Cerebellar cortex (tissue), 1 donor: ENCODE data around the gene GRIA1.

Experiments
- DNase-seq: peaks from one replicate; pipeline ENCODE4 v3.0.0-alpha.2; 2015; ENCODE audit warnings: low spot score

GRIA1 gene

DNA sequence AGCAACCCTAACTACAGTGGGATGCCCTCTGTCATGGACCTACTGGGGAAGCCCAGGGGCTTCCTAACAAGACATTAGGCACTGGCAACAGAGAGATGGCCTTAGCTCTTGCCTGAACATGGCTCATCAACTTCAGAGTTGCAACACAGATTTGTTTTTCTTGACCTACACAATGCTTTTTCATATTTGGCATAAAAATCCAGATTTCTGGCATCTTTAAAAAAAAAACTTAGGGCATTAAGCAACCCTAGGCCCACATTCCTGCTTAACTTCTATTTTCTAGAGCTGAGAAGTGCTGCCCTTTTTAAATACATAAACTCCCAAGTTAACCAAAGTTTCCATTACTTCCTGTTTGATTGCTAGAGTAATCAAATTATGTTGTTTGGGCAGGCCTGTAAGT is 8.0 kb downstream of the GRIA1 start:
- DNase-seq = no peak

DNA sequence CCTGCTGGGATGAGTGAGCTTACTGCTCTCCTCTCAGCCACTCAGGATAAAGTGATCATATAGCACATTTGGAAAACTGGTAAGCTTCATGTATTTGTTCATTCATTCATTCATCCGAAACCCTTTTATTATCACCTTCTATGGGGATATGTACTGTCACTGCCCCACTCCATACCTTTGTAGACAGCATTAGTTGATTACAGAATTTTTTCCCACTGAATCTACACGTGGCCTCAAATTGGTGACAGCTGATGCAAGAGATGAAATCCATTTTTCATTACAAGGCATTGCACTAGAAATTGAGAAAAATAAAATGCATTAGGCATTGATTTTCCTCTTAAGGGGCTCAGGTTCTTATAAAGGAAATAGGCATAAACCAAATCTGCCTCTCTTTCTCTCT is 9.7 kb downstream of the GRIA1 start:
- DNase-seq = no peak

DNA sequence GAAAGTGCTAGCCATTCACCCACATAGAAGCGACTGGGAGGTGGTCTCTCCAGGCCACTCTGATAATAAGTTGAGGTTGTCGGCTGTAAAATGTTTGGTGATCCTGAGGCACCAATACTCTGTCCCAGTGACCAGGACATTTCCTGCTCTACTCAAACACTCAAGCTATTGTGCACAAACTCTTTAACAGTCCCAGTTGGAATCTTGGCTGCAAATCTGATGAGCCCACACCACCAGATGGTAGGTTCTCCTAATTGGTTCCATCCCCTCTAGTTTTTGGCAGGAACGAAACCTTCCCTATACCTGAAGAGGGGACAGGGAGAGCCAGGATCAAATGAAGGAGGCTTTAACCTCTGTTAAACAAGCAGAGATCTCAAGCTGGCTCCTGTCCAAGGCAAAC is 14.3 kb downstream of the GRIA1 start:
- peak; percentile 88 for DNase-seq

- DNase-seq = no peak
These were observed 18.2 kb downstream of the GRIA1 start for GRCh38 chr5:153508700-153509099.

DNA sequence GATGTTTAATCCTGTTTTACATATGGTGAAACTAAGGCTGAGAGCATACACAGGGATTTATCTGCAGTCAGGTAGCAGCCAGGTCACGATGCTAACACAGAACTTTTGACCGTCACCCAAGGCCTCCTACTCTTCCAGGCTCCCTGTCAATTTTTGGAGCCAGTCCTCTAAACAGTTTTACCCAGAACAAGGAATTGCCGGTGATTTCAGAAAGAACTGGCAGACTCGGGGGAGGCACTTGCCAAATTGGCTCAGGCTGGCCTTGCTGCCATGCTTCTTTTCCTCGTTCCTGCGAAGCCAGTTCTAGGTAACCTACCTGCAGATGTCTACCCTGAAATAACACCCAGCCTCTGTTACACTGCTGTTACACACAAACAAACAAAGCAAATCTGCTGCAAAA is 21.2 kb downstream of the GRIA1 start:
- DNase-seq = peak; percentile 93

GRCh38 chr5:153513156-153513555 is 22.7 kb downstream of the GRIA1 start:
- peak; percentile 25 for DNase-seq

DNA sequence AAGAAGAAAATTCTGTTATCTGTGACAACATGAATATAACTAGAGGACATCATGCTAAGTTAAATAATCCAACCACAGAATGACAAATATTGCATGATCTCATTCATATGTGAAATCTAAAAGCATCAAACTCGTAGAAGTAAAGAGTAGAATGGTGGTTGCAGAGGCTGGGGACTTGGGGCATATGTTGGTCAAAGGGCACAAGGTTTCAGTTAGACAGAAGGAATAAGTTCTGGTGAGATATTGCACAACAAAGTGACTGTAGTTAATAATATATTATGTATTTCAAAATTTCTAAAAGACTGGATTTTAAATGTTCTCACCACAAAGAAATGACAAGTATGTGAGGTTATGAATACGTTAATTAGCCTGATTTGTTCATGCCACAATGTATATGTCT is 24.8 kb downstream of the GRIA1 start:
- DNase-seq = no peak

- no peak for DNase-seq
These were observed 26.2 kb downstream of the GRIA1 start for GRCh38 chr5:153516504-153517240.

GRCh38 chr5:153517241-153517611 is 26.8 kb downstream of the GRIA1 start:
- no peak for DNase-seq

DNA sequence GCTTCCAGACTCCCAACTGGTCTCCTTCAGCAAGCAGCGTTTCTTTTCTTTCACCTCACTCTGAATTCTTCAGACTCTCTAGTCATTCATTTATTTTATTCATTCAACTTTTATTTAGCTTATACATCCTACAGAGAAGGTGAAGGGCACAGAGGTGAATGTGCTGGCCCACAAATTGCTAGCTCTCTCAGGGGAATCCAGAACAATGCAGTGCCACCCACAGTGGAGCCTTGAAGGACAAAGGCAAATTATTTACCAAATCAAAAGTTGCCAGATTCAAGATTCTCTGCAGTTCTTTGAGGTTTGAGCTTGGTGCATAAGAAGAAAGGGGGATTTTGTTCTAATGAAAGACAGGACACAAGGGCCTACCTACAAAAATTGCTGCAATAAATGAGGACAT is 29.7 kb downstream of the GRIA1 start:
- no peak for DNase-seq

- DNase-seq = no peak
These were observed 30.5 kb downstream of the GRIA1 start for GRCh38 chr5:153520952-153521351.

DNA sequence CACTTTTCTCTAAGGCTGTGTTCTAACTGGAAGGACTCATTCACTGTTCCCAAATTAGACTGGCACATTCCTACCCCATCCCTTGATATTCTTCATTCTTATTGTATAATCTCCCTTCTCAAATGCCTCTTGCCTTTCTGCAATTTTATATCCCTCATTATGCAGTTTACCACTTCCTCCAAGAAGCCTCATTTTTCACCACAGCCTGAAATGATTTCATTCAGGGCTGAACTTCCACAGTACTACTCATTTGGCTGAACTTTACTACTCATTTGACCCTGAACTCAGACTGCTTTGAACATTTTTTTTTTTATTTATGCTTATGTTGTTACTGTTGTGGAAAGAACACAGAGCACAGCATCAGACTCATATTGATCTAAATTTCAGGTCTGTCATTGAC is 32.7 kb downstream of the GRIA1 start:
- no peak for DNase-seq

DNA sequence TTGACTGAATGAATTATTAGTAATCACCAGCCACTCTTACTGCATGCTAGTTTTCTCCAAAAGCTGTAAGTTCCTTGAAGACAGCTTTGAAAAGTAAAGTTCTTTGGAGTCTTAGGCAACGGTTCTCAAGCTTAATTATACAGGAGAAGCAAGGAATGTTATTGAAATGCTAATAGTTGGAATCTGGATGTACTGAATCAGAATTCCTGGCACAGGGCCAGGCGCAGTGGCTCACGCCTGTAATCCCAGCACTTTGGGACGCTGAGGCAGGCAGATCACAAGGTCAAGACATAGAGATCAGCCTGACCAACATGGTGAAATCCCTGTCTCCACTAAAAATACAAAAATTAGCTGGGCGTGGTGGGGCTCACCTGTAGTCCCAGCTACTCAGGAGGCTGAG is 33.4 kb downstream of the GRIA1 start:
- no peak for DNase-seq

DNA sequence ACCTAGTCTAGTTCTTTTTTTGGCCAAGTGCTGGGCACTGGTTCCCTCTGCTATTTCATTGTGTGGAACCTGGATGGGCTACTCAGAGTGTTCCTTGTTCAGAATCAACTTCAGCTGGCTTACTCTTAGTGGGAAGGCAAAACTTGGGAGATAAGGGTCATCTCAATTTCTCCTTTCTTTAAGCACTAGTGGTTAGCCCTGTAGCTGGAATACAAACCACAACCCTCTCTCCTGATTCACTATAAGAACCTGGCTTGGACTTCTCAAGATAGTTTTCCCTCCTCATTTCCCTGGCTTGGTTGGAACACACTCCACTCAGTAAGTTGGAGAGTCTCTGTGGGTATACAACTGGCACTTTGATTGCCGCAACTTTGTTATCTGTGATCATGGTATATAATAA is 35.1 kb downstream of the GRIA1 start:
- no peak for DNase-seq

DNA sequence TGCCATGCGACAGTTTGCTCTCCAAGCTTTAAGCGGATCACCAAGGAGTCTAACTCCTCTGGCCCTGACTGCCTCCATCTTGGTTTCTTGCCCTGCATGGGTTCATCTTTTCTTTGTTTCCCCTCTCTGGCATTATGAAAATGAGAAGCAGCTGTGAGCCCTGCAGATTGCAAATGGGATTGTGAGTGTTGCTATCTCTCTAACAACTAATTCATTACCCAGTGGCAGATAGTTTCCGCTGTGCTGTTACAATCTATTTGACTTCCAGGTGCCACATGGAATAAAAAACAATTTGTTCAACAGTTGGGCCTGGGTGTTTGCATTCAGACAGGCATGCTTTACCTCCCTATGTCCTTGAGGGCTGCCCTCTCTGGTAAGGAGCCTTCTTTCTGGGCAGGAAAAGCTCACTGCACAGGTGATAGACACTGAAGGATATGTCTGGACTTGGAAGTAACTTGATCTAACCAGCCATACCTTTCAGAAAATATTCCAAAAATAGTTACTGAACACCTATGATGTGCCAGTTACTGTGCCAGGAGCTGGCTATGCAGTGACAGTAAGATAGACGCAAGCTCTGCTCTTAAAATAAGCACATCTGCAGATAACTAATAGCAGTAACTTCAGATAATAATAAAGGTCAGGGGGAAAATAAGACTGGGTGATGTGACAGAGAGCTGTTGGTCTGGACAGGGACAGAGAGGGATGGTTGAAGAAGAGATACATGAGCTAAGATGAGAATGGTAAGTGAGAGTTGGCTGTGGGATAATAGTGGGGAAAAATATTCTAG is 40.1 kb downstream of the GRIA1 start:
- no peak for DNase-seq

- DNase-seq = no peak
These were observed 43.1 kb downstream of the GRIA1 start for GRCh38 chr5:153533546-153533945.

GRCh38 chr5:153534102-153534501 is 43.6 kb downstream of the GRIA1 start:
- no peak for DNase-seq

GRCh38 chr5:153537207-153537606 is 46.7 kb downstream of the GRIA1 start:
- DNase-seq = peak; percentile 11

DNA sequence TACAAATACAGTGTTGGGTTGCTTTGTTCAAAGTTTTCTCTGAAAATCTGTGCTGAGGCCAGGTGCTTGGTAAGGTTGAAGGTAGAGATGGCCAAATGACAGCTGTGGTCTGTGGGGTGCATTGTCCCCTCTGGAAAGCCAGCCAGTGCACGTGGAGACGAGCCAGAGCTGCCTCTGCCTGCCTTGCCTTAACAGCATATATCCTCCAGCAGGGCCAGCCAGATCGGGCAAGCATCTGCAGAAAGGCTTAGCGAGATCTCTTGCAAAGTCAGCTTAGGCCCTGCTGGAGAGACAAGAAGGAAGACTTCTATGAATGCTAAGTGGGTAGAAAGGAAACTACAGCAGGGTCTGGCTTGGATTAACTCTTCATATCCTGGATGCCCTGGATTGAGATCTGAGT is 49.5 kb downstream of the GRIA1 start:
- no peak for DNase-seq

DNA sequence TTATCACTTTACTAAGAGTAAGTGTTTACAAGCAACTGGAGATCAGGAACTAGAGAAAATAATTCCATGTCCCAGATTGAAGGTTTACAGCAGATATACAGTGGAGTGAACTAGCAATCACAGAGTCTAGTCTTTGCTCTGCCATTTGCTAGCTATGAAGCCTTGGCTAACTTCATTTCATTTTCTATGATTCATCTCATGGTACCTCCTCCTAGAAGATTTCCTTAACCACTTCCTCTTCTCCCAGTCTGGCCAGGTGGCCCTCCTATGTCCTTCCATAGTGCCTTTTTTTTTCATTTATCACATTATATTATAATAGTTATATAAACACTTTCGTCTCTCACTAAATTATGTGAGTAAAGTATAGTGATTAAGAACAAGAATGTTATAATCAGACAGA is 52.1 kb downstream of the GRIA1 start:
- no peak for DNase-seq

DNA sequence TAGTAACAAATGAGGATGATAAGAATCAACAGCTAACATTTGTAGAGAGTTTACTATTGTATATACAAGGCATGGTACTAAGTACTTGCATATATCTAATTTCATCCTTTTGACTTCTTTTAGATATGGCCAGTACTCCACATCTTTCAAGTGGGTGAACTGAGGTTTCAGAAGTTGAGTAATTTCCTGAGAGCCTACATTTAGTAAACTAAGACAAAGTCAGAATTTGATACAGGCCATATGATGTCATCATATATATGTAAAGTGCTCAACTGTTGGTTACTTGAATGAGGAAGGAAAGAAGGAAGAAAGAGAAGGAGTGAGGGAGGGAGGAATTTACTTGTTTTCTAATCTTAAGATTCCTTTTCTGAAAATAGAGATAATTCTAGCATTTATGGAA is 52.8 kb downstream of the GRIA1 start:
- no peak for DNase-seq

DNA sequence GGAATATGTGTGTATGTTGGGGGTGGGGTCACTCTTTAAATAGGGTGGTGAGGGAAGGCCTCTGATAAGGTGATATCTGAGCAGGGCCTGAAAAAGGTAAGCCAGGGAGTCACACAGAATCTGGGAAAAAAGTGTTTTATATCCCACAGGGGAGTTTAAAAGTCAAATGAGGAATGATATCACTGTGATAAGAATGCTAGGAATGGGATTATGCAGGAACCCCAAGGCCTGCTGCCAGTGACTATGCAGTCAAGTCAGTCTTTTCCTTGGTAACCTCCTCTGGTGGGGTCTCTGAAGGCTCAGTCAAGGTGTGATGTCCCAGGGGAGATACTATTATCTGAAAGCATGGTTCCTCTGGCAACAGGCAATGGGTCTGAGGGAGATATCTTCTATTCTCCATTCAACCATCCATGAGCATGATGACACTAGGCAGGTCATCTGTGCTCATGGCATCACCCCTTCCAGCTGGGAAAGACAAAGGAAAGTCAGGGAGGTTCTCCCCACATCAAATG is 53.5 kb downstream of the GRIA1 start:
- DNase-seq = no peak

GRCh38 chr5:153544706-153545105 is 54.2 kb downstream of the GRIA1 start:
- no peak for DNase-seq

DNA sequence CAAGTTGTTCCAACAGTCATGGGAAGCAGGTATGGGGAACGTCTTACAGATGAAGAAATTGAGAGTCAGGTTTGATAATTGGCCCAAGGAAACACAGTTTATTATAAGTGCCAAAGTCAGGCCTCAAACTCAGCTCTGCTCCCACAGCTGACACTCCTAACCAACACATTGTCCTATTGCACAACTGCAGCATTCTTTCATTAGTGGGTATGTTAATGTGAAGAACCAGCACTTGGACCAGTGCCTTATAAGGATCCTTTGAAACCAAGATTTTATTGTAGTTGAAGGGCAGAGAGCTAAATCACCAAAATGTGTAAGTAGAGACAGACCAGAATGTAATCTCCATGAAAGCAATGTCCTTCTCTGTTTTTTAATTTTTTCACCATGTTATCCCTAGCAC is 56.1 kb downstream of the GRIA1 start:
- DNase-seq = no peak
